ENCODE data around the gene PDGFA. TPM values are rescaled to one million over a fixed set of nuclear protein-coding genes. Genes with fewer than 3 reads are reported as not detected.

Gene PDGFA
- total RNA-seq, 4 donors from 2014 or later = 7.0 to 23.7 (median 8.8) TPM

GRCh38 chr7:550881-551614 is 31.4 kb upstream of the PDGFA start:
- no peak for ATAC-seq (ENCODE audit: low FRiP score)
- TF ChIP-seq CTCF (IDR thresholded peaks at IDR 0.05) = no peak
- no peak for DNase-seq (ENCODE audit: low spot score)

- ATAC-seq (ENCODE audit: low FRiP score) (no peak), DNase-seq (ENCODE audit: low spot score) (no peak)
- TF ChIP-seq CTCF (IDR thresholded peaks at IDR 0.05) = no peak
These were observed 30.4 kb upstream of the PDGFA start for GRCh38 chr7:549891-550625.

GRCh38 chr7:549066-549890 is 29.6 kb upstream of the PDGFA start:
- no peak for DNase-seq (ENCODE audit: low spot score)
- ATAC-seq (ENCODE audit: low FRiP score) = no peak
- no peak for TF ChIP-seq CTCF (IDR thresholded peaks at IDR 0.05)

- TF ChIP-seq CTCF (IDR thresholded peaks at IDR 0.05) = no peak
- ATAC-seq (ENCODE audit: low FRiP score) (no peak), DNase-seq (ENCODE audit: low spot score) (no peak)
These were observed 28.8 kb upstream of the PDGFA start for GRCh38 chr7:548401-548800.

GRCh38 chr7:545470-545869 is 25.8 kb upstream of the PDGFA start:
- ATAC-seq (ENCODE audit: low FRiP score) = no peak
- TF ChIP-seq CTCF (IDR thresholded peaks at IDR 0.05) = no peak
- no peak for DNase-seq (ENCODE audit: low spot score)

- ATAC-seq (ENCODE audit: low FRiP score) (no peak), DNase-seq (ENCODE audit: low spot score) (no peak)
- no peak for TF ChIP-seq CTCF (IDR thresholded peaks at IDR 0.05)
These were observed 24.9 kb upstream of the PDGFA start for GRCh38 chr7:544338-545221.
